ENCODE data around the gene PALM.

DNA sequence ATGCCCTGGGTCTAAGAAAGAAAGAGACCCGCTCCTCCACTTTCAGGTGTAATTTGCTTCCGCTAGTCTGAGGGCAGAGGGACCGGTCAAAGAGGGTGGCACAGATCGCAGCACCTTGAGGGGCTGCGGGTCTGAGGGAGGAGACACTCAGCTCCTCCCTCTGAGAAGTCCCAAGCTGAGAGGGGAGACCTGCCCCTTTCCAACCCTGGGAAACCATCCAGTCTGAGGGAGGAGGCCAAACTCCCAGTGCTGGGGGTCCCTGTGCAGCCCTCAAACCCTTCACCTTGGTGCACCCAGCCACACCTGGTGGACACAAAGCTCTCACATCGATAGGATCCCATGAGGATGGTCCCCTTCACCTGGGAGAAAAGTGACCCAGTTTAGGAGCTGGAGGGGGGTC, 55.1 kb downstream of the PALM start:
- TF ChIP-seq POLR2A (IDR thresholded peaks at IDR 0.05) (no peak), EP300 (IDR thresholded peaks at IDR 0.05) (no peak)
- TF ChIP-seq, protein P1, sequence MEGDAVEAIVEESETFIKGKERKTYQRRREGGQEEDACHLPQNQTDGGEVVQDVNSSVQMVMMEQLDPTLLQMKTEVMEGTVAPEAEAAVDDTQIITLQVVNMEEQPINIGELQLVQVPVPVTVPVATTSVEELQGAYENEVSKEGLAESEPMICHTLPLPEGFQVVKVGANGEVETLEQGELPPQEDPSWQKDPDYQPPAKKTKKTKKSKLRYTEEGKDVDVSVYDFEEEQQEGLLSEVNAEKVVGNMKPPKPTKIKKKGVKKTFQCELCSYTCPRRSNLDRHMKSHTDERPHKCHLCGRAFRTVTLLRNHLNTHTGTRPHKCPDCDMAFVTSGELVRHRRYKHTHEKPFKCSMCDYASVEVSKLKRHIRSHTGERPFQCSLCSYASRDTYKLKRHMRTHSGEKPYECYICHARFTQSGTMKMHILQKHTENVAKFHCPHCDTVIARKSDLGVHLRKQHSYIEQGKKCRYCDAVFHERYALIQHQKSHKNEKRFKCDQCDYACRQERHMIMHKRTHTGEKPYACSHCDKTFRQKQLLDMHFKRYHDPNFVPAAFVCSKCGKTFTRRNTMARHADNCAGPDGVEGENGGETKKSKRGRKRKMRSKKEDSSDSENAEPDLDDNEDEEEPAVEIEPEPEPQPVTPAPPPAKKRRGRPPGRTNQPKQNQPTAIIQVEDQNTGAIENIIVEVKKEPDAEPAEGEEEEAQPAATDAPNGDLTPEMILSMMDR (IDR thresholded peaks at IDR 0.05) = no peak
